ENCODE measurements around the gene CENPM.
"Not testable (repeated sequence)": the region's sequence is repeated elsewhere in the genome, so short reads cannot be mapped to it uniquely, and the experiment has no call there.

CENPM gene

DNA sequence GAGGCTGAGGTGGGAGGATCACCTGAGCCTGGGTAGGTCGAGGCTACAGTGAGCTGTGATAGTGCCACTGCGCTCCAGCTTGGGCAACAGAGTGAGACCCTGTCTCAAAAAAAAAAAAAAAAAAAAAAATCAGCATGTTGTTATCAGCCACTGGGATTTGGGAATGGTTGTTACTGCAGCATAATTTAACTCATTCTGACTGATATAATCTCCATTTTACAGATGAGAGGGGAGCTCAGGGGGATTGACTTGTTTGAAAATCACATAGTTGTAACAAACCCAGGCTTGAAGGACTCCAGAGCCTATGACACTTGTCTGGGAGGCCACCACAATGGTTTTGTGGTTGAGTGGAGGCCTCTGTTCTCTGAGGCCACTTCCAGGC, 19.3 kb upstream of the CENPM start:
- DNase-seq = no peak

DNA sequence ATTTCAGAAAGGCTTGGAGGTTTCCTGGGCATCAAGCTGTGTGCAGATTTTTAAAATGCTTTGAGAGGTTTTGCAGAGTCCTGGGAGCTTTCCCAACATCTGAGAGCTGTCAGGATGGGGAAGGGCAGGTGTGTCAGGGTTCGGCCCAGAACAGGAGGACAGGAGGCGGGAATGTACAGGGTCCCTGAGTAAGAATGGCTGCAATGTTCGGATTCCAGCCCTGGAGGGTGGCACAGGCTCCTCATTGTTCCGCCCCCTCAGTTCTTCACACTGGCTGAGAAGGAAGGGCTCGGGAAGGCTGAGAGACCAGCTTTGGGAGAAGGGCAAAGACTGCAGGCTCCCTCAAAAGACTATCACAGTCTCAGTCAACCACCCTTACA, 17.1 kb upstream of the CENPM start:
- no peak for DNase-seq

DNA sequence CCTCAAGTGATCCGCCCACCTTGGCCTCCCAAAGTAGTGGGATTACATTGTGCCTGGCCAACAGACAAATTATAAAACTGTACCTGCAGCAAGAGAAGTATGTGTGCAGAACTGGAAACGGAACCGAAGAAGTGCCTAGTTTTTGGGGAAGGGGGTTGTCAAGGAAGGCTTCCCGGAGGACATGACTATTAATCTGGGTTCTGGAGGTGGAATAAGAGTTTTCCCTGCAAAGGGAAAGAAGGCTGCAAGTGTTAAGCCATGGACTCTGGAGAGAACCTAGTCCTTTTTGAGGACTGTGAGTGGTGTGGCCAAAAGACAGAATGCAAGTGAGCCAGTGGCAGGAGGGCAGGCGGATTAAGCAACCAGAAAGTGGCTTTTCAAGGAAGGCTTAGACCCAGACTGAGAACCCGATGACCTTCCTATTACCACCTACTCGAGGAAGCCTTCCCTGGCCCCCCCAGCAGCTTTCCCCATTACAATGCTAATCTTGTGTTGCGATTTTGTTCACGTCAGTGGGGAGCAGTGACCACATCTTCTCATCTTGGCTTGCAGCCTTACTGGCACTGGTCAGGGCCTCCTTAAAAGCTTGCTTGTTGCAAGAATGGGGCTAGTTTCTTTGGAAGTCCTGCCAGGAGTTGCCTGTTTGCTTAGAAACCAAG, 16.6 kb upstream of the CENPM start:
- DNase-seq = no peak

DNA sequence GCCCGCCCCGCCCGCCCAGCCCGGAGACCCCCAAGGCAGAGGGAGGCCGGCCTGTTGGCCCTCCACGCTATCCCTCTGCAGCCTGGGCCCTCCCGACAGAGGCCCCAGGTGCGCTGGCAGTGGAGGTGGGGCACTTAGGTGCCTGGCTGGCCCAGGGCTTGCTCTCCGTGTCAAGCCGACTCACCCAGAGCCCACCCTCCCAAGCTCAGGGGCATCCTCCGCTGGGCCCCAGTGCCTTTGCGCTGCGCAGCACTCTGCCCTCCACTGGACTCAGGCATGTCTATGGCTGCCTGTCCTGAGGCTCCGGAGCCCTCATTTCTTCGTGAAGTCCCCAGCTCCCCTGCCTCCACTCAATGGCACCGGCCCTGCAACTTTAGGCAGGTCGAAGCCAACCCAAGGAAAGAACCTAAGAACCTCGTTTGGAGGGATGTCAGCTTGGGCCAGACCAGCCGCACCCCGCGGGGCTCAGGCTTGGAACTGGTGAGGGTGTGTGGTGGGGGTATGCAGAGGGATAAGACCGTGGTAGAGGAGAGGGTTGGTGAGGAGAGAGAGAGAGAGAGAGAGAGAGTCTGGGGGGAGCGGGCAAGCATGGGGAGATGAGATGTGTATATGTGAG, 11.1 kb upstream of the CENPM start:
- DNase-seq = no peak

DNA sequence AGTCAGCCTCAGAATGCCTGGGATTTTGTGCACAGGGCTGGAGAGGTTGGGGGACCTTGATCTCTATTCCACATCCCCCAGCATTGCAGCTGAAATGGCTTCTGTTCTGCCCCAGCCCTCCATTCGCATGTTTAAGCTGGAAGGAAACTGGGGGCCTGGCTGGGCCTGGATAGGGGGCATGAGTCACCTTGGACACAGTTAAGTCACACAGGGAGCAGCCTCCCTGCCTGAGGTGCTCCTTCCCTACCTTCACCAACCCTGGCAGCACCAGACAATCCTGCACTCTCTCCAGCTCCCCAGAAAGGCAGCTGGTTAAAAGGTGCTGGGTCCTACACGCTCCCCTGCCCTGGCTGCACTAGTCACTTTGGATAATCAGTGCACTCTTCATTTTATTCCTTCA, 5.8 kb upstream of the CENPM start:
- DNase-seq = no peak

DNA sequence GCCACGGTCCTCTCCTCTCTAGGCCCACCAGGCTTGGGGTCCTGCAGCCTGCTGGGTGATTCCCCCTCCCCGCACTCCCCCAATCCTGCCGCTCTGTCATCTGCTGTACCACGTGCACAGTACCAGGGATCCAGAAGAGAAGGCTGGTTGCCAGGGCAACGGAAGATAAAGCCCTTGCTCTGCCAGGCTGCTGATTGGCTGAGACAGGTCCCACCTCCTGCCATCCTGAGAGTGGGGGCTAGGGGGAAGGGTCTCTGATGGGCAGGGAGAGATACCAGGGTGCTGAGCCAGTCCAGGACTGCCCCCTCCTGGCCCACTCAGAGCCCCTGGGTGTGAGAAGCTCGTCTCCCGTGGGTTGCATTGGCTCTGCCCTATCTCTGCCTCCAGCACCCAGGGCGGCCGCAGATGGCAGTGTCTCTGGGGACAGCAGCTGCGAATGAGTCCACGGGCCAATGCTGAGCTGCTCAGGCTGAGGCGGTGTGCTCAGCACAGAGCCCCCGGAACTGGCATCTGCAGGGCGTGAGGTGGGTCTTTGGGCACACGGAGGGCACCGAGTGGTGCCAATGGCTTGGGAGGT, 5.0 kb upstream of the CENPM start, which contains the start of gene SMIM45:
Gene SMIM45, plus strand, starts transcription at position 253 of the 577 bp plus-strand sequence.
- no peak for DNase-seq

DNA sequence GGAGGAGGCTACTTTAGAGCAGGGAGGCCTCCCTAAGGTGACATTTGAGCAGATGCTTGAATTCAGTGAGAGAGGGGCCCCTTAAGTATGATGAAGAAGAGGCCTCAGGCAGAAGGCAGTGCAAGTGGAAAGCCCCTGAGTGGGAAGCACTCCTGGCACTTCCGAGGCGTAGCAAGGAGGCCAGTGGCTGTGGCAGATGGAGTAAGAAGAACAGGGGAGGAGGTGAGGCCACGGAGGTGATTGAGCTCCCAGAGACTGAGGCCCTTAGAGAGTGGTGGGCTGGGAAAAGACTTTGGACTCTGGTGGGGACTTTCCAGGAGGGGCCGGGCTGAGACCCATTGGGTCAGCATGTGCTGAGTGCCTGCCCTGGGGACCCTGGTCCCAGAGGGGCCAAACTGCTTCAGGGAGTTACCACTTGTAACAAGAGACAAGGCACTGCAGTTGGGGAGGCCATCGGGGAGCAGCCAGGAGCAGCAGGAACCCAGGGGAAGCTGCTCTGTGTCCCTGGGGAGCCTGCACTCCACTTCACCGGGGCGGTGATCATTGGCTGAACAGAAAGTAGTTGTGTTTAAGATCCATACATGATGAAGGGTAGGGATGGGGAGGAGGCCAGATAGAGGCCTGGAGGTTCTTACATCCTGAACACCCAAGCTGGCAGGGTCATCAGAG, 2.5 kb upstream of the CENPM start:
- DNase-seq = no peak

DNA sequence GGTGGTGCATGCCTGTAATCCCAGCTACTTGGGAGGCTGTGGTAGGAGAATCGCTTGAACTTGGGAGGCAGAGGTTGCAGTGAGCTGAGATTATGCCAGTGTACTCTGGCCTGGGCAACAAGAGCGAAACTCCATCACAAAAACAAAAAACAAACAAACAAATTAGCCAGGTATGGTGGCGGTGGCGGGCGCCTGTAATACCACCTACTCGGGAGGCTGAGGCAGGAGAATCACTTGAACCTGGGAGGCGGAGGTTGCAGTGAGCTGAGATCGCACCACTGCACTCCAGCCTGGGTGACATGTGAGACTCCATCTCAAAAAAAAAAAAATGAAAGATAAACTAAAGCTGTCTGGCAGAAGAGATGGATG, 2.0 kb upstream of the CENPM start:
- not testable (repeated sequence) for DNase-seq

DNA sequence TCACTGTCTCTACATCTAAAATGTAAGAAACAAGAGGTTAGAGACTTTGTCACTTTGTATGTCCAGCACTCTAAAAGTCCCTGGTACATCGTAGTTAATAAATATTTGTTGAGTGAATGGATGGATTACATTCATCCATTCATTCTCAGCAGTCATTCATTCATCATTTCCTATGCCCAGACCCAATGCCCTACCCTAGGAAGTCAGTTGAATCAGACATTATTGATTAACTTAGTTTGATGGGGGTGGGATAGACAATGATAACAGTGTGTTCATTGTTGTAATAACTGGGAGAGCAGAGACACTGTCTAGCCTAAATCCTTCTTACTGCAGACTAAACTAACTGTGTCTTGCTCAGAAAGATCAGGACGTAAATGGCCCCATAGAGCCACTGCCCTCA, 1.2 kb upstream of the CENPM start:
- DNase-seq = no peak

DNA sequence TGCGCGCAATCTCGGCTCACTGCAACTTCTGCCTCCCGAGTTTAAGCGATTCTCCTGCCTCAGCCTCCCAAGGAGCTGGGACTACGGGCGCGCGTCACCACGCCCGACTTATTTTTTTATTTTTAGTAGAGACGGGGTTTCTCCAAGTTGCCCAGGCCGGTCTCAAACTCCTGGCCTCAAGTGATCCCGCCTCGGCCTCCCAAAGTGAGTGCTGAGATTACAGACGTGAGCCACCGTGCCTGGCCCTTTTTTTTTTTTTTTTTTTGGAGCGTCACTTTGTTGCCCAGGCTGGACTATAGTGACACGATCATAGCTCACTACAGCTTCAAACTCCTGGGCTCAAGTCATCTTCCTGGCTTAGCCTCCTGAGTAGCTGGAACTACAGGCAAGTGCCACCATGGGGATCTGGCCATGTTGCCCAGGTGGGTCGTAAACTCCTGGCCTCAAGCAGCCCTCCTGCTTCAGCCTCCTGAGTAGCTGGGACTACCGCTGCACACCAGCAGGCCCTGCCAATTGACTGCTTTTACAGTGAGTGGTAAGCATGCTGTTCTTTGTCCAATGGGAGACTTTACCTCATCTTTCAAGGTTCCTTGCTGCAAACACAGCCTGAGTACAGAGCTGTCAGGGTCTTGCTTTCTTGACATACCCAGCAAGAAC, 600 bp upstream of the CENPM start:
- DNase-seq = no peak

DNA sequence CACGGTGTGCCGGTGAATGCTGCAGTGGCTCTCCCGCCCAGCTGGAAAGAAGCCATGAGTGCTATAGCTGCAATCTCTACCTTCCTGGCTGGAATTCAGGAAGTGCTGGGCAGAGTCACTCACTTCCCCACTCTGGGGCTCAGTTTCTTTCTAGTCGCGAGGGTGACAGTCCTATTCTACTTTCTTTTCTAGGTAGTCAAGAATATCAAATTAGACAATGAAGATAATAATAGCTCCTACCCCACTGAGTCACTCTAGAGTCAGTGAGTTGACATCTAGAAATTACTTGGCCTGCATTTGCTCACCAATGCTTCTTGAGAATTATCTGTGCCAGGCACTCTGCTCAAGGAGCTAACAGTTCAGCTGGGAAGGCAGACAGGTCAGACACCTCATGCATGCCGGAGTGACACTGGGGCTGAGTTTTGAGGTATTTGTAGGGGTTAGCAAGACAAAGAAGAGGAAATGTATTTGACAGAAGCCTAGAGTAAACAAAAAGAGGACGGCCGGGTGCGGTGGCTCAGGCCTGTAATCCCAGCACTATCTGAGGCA, 3.2 kb downstream of the CENPM start:
- DNase-seq = peak; percentile 40

DNA sequence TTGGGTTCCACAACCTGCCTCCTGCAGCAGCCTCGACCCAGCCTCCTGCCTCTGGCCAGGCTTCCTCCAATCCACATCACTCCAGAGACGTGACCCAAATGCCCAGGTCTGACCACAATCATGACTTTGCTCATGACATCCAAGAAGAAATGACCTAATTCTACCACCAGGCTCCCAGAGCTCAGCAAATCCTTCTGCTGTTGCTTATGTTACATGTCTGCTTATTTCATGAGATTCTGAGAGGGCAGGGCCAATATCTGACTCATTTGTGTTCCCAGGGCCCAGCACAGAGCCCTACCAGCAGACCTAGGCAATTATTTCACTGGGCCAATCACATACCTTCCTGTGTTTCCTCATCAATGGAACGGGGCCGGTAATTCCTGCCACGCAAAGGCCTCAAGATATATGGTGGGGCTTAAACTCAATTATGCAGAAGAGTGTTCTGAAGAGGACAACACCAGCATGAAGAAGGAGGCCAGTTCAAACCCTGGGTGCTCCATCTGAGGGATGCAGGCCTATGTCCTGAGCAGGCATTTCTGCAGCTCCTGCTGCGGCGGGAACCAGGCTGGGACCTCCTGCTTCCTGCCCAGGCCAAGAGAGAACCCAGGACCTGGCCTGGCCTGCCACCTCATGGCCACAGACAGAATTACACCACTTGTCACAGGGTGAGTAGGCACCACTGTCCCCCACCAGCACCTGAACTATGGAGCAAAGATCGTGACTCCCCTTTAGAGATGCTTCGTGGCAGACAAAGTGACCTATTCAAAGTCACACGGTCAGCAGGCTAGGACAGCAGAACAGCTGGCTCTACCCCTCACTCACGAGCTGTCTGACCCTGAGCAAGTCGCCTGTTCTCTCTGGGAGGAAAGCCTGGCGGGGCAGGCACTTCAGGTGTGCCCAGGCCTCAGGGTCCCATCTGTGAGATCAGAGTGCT, 5.9 kb downstream of the CENPM start:
- peak; percentile 87 for DNase-seq

DNA sequence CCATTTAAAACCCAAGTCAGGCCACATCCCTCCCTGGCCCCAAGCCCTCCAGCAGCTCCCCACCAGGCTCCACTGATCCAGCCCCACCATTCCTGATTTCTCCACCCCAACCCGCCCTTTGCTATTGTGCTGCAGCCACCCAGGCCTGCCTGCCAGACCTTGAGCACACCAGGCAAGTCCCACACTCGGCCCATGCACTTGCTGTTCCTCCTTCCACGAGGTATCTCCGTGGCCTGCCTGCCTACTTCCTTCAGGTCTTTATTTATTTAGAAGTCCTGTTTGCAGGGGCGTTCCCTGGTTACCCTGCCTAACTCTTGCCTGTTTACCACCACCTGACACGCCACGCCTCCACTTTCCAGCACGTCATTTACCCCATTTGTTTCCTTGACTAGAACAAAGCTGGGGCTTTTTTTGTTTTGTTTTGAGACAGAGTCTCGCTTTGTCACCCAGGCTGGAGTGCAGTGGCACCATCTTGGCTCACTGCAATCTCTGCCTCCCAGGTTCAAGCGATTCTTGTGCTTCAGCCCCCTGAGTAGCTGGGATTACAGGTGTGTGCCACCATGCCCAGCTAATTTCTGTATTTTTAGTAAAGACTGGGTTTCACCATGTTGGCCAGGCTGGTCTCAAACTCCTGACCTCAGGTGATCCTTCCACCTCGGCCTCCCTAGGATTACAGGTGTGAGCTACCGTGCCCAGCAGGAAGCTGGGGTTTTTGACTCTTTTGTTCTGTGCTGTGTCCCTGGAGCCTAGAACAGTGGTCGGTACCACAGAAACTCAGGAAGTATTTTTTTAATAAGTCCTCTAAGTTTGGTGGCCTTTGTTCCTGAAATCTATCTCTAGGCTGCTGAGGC, 6.7 kb downstream of the CENPM start:
- DNase-seq = peak; percentile 97

DNA sequence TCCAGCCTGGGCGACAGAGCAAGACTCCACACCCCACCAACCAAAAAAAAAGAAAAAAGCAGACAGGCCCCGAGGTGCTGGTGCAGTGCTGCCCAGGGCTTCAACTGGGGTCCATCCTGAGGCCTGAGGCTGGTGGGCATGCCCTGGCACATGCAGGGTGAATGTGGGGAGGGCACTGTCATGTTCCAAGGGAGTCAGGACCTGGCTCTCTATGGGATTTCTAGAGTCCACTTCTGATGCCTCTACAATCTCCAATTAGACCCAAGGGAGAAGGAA, 10.1 kb downstream of the CENPM start:
- DNase-seq = no peak

DNA sequence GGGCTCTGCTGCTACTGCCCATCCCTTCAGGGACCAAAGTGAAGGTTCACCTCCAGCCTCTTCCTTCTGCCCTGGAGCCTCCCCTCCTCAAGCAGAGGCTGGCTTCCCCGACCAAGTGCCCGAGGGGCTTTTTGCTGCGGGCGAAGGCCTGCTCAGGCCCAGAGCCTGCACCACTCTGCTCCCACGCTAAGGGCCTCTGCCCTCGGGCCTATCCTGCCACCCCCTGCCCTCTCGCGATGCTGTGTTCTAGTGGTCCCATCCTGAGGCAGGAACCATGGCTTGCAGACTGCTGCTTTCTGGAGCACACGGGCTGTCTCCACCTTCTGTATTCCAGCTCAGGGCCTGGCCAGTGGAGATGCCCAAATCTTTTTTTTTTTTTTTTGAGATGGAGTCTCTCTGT, 11.4 kb downstream of the CENPM start:
- no peak for DNase-seq

DNA sequence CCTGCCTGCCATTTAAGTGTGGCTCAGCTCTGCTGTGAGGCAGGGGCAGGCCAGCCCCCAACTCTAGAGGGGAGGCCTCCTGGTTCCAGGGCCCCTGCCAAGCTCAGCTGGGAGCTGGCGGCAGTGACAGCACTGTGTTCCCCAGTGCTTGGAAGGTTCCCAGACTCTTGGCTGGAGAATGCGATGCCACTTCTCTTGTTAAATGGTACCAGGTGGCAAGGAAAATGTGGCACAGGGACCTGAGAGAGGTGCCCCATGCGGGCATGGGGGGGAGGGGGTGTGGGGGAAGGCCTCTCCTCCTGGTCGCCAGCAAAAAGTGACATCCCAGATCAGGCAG, 12.0 kb downstream of the CENPM start:
- no peak for DNase-seq

DNA sequence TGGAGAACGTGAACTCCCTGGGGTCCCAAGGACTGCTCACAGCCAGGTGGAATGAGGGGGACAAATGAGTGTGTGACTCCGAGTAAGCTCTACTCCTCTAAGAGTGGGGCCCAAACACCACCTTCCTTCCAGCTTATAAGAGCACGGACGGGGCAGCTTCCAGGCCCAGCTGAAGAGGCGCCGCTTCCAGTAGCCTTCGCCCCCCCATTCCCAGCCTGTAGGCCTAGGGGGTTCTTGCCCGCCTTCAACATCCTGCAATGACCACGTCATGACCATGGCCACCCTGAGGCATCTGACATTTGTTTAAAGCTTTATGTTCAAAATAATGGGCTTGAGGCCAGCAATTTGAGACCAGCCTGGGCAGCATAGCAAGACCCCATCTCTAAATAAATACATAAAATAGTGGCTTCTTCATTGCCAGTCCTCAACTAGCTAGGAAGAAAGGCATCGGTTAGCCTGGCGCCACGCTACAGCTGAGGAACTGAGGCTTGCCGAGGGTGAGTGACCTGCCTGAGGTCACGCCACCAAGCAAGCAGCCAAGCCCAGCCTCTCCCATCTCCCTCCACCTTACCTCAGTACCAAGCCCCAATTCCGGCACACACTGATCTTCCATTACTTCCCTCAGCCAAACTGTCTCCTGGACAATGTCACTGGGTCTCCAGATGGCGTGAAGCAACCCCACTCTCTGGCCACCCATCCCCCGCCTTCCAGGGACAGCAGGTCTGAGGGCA, 12.5 kb downstream of the CENPM start:
- no peak for DNase-seq

DNA sequence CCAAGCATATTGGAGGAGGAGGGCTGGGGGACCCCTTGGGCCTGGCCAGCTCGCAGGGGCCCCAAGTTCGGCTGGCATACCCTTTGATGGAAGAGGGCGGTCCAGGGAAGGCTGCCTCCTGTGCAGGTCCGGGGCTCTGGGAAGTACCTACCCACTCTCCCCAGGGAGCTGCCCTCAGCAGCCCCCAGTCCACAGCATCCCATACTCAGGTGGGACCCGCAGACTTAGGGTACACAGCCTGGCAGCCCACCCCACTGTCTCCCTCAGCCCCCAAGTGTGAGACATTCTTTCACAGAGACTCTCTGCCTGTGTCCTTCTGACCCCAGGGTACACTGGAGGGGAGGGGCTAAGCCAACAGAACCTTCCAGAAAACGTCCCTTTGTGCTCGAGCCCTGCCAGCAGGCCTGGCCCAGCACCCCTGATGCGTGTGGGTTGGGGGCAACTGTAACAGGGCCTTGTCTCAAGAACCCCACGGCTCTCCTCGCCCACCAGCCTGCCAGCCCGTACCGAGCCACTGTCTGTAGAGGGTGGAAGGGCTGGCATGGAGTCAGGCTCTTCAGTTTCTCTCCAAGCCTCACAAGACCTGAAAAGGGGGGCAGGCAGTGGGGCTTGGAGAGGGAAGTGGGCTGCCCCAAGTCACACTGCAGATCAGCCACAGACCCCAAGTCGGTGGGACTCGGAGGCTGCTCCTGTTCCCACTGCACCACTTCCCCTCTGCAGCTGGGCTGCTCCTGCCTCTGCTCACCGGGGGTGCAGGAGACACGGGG, 13.4 kb downstream of the CENPM start:
- DNase-seq = no peak

DNA sequence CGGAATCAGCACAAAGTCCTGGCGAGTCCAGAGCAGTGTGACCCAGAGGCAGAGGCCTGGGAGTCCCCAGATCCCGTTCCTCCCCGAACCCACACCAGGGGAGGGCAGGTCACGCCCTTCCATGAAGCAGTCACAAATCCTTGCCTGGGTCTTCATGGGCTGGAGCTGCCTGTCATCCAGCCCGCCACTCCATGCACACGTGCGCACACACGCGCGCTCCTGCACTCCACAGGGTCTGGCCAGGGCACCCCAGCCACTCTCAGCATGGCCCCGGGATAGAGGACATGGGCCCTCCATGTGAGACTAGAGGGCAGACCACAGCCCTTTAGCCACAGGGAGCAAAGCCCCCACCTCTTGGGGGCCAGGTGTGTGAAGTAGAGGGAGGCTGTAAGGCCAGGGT, 14.6 kb downstream of the CENPM start:
- DNase-seq = no peak

DNA sequence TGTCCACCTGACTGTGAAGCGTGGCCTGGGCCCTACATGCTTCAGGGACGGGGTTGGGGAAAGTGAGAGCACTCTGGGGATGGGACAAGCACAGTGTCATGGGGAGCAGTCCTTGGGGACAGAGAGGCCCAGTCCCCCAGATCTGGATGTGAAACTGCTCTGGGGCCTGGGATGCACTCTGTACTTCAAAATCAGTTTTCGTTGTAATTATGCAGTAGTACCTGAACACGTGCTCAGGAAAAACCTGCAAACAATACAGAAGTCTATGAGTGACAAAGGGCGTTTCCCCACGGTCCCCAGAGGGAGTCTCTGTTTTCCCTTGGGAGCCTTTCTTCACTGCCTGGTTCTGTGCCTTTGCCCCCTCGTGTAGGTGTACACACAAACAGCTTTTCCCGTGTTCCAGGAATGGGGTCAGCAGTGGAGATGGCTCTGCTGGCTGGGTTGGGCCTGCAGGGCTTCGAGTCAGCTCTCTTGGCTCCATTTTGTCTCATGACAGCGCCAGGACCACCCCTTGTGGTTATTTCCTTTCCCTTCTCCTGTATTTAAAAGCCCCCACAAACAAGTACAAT, 15.2 kb downstream of the CENPM start:
- DNase-seq = no peak
